ENCODE results near the gene MBNL2. TPM values are rescaled to one million over a fixed set of nuclear protein-coding genes. Genes with fewer than 3 reads are reported as not detected.

The MBNL2 gene
- total and polyA plus RNA-seq, 8 donors: 75.9 to 105 (median 90.5) TPM

DNA sequence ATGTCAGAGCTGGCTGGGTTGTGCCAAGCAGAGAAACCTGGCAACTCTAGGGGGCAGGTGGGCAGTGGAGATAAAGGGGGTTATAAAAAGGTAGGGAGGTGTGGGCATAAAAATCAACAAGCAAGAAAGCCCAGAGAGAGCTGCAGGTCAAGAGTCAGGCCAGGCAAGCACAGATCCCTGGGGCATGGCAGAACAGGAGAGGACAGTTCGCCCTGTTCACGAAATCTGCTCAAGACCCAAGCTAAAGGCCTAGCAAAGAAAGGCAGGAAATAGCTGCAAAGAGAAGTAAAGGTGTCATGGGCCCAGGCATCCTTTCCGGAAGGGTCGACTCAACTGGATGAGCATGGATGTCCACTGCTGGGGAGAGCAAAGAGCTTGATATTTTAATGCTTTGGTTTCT is 3.4 kb downstream of the MBNL2 start:
- DNase-seq (no peak), ATAC-seq (no peak)
- Histone ChIP-seq H3K9me3 (no peaks in the 10 kb centered on the region), H3K27me3 (no peaks in the 10 kb centered on the region), H3K36me3 (no peaks in the 10 kb centered on the region), H3K27ac (peak overlapping the region; percentile 88 to 98), H3K4me3 (peak overlapping the region; percentile 53 to 54), H3K4me1 (peaks cover 23 to 77% of the 10 kb centered on the region in 2 donors)
- intact Hi-C loops (cut with DNase I): loop anchor here in 1 of 2 donors (10.0 kb wide), 1 partner anchor 119 kb away; no protein-coding TSS in a partner anchor
- no peak for TF ChIP-seq CTCF (IDR thresholded peaks at IDR 0.05)

- H3K4me1 ChIP-seq: peaks cover 23 to 79% of the 10 kb centered on the region in 2 donors
- H3K27ac ChIP-seq: peak overlapping the region; percentile 88 to 98
- TF ChIP-seq CTCF (IDR thresholded peaks at IDR 0.05): no peak
- no peaks in the 10 kb centered on the region for H3K27me3 ChIP-seq
- intact Hi-C loops (cut with DNase I): loop anchor here in 1 of 2 donors (10.0 kb wide), 1 partner anchor 119 kb away; no protein-coding TSS in a partner anchor
- DNase-seq (no peak), ATAC-seq (no peak)
- H3K9me3 ChIP-seq: no peaks in the 10 kb centered on the region
- H3K4me3 ChIP-seq: peak overlapping the region in 1 of 2 donors; percentile 54
- H3K36me3 ChIP-seq: no peaks in the 10 kb centered on the region
Measured at GRCh38 chr13:97226013-97226412, 3.9 kb downstream of the MBNL2 start.

DNA sequence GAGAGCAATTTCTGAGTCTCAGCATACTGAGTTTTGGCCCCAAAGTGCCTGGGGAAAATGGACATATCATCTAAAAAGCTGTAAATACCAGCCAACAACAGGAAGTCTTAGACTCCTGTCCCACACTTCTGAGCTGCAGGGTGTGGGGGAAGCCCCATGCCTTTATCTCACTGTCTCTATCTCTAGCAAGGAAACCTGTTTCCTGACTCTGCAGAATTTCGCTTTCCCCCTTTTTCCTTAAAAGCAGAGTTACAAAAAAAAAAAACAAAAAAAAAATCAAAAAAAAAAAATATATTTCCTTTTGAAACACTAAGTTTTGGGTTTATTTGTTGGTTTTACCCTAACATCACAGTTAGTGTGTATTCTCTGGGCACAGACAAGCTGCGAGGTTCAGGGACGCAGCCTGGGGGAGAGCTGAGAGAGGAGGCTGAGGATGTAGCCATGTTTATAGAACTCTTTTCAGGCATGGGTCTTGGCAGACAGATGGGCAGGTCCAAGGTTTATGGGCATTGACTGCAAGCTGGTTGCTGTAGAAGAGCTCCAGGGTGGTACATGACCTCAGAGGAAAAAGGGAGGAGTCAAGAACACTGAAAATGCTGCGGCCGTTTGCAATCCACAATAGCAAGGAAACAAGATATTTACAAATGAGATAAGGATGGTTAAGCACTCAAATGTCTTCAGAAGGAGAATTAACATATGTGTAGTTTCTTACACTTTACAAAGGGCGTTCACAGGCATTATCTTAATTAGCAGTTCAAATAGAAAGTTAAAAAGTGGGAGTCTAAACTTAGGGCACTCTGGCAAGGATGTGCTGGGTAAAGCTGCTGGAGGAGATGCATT is 4.9 kb downstream of the MBNL2 start:
- H3K4me3 ChIP-seq: no peak overlapping the region
- peaks cover 0 to 7% of the 10 kb centered on the region in 2 donors for H3K36me3 ChIP-seq
- DNase-seq (no peak), ATAC-seq (no peak)
- no peaks in the 10 kb centered on the region for H3K27me3 ChIP-seq
- peak overlapping the region; percentile 47 to 88 for H3K27ac ChIP-seq
- H3K9me3 ChIP-seq: no peaks in the 10 kb centered on the region
- peaks cover 23 to 77% of the 10 kb centered on the region in 2 donors for H3K4me1 ChIP-seq
- no peak for TF ChIP-seq CTCF (IDR thresholded peaks at IDR 0.05)
- intact Hi-C loops (cut with DNase I): loop anchor here in 1 of 2 donors (10.0 kb wide), 1 partner anchor 118 kb away; no protein-coding TSS in a partner anchor

GRCh38 chr13:97228850-97229521 is 6.9 kb downstream of the MBNL2 start:
- intact Hi-C loops (cut with DNase I): loop anchor here in 1 of 2 donors (10.0 kb wide), 1 partner anchor 116 kb away; no protein-coding TSS in a partner anchor

More at GRCh38 chr13:97228850-97229521, 6.9 kb downstream of the MBNL2 start:
- TF ChIP-seq CTCF (IDR thresholded peaks at IDR 0.05): no peak
- Histone ChIP-seq H3K27ac (peak overlapping the region in 1 of 2 donors; percentile 37), H3K36me3 (peaks cover 0 to 9% of the 10 kb centered on the region in 2 donors), H3K4me1 (peaks cover 23 to 80% of the 10 kb centered on the region in 2 donors), H3K4me3 (no peak overlapping the region), H3K9me3 (no peaks in the 10 kb centered on the region), H3K27me3 (no peaks in the 10 kb centered on the region)
- ATAC-seq: no peak
- DNase-seq: no peak
